ENCODE measurements around the gene VEGFC. TPM values are rescaled to one million over a fixed set of nuclear protein-coding genes. Genes with fewer than 3 reads are reported as not detected.

Gene VEGFC
- total and polyA plus RNA-seq, 9 donors: 3.2 to 19.5 (median 5.4) TPM

- Histone ChIP-seq H3K27me3 (no peaks in the 10 kb centered on the region), H3K36me3 (no peaks in the 10 kb centered on the region), H3K27ac (no peak overlapping the region), H3K9me3 (no peaks in the 10 kb centered on the region), H3K4me1 (ENCODE audit: insufficient read depth) (no peaks in the 10 kb centered on the region), H3K4me3 (no peak overlapping the region)
- 94 to 98% (median 98%) methylated on average over 1 of the region's 1 CpG for WGBS, 3 donors
- intact Hi-C loops (cut with DNase I): no loop called here
- DNase-seq: no peak
- TF ChIP-seq POLR2A (IDR thresholded peaks at IDR 0.05): no peak
Measured at GRCh38 chr4:176775338-176775737, 17.4 kb downstream of the VEGFC start.

GRCh38 chr4:176774852-176775251 is 17.9 kb downstream of the VEGFC start:
- no peaks in the 10 kb centered on the region for H3K27me3 ChIP-seq
- no peak overlapping the region for H3K27ac ChIP-seq
- H3K4me1 ChIP-seq (ENCODE audit: insufficient read depth): no peaks in the 10 kb centered on the region
- WGBS, 3 donors: 68 to 71% (median 69%) methylated on average over 4 of the region's 4 CpGs
- H3K9me3 ChIP-seq: no peaks in the 10 kb centered on the region
- H3K4me3 ChIP-seq: no peak overlapping the region
- intact Hi-C loops (cut with DNase I): no loop called here
- TF ChIP-seq POLR2A (IDR thresholded peaks at IDR 0.05) (no peak), EP300 (IDR thresholded peaks at IDR 0.05) (no peak)
- TF ChIP-seq, protein P1, sequence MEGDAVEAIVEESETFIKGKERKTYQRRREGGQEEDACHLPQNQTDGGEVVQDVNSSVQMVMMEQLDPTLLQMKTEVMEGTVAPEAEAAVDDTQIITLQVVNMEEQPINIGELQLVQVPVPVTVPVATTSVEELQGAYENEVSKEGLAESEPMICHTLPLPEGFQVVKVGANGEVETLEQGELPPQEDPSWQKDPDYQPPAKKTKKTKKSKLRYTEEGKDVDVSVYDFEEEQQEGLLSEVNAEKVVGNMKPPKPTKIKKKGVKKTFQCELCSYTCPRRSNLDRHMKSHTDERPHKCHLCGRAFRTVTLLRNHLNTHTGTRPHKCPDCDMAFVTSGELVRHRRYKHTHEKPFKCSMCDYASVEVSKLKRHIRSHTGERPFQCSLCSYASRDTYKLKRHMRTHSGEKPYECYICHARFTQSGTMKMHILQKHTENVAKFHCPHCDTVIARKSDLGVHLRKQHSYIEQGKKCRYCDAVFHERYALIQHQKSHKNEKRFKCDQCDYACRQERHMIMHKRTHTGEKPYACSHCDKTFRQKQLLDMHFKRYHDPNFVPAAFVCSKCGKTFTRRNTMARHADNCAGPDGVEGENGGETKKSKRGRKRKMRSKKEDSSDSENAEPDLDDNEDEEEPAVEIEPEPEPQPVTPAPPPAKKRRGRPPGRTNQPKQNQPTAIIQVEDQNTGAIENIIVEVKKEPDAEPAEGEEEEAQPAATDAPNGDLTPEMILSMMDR (IDR thresholded peaks at IDR 0.05): no peak
- DNase-seq: no peak
- H3K36me3 ChIP-seq: no peaks in the 10 kb centered on the region

GRCh38 chr4:176769514-176769913 is 23.2 kb downstream of the VEGFC start:
- DNase-seq: no peak
- intact Hi-C loops (cut with DNase I): no loop called here

GRCh38 chr4:176767183-176767582 is 25.5 kb downstream of the VEGFC start:
- no peaks in the 10 kb centered on the region for H3K4me1 ChIP-seq (ENCODE audit: insufficient read depth)
- no peaks in the 10 kb centered on the region for H3K36me3 ChIP-seq
- H3K27ac ChIP-seq: no peak overlapping the region
- no peaks in the 10 kb centered on the region for H3K27me3 ChIP-seq
- intact Hi-C loops (cut with DNase I): no loop called here
- no peak for DNase-seq
- H3K4me3 ChIP-seq: no peak overlapping the region
- H3K9me3 ChIP-seq: no peaks in the 10 kb centered on the region
- TF ChIP-seq, protein P1 (IDR thresholded peaks at IDR 0.05): no peak
- TF ChIP-seq EP300 (IDR thresholded peaks at IDR 0.05) (no peak), POLR2A (IDR thresholded peaks at IDR 0.05) (no peak)
- 94 to 100% (median 100%) methylated on average over 1 of the region's 1 CpG for WGBS, 3 donors

More at GRCh38 chr4:176769514-176769913, 23.2 kb downstream of the VEGFC start:
- Histone ChIP-seq H3K4me1 (ENCODE audit: insufficient read depth) (no peaks in the 10 kb centered on the region), H3K4me3 (no peak overlapping the region), H3K27me3 (no peaks in the 10 kb centered on the region), H3K27ac (no peak overlapping the region), H3K36me3 (no peaks in the 10 kb centered on the region), H3K9me3 (no peaks in the 10 kb centered on the region)
- TF ChIP-seq, protein P1 (IDR thresholded peaks at IDR 0.05): no peak
- TF ChIP-seq POLR2A (IDR thresholded peaks at IDR 0.05) (no peak), EP300 (IDR thresholded peaks at IDR 0.05) (no peak)
- WGBS, 3 donors: 49 to 70% (median 66%) methylated on average over 2 of the region's 2 CpGs

- no peak for DNase-seq
- H3K9me3 ChIP-seq: no peaks in the 10 kb centered on the region
- 85 to 93% (median 87%) methylated on average over 3 of the region's 3 CpGs for WGBS, 3 donors
- TF ChIP-seq EP300 (IDR thresholded peaks at IDR 0.05) (no peak), POLR2A (IDR thresholded peaks at IDR 0.05) (no peak)
- TF ChIP-seq, protein P1 (IDR thresholded peaks at IDR 0.05): no peak
- H3K4me1 ChIP-seq (ENCODE audit: insufficient read depth): peaks cover 2% of the 10 kb centered on the region
- no peak overlapping the region for H3K27ac ChIP-seq
- intact Hi-C loops (cut with DNase I): no loop called here
- H3K36me3 ChIP-seq: no peaks in the 10 kb centered on the region
- H3K4me3 ChIP-seq: no peak overlapping the region
- no peaks in the 10 kb centered on the region for H3K27me3 ChIP-seq
Measured at GRCh38 chr4:176762661-176763308, 29.9 kb downstream of the VEGFC start.

All from ovary (tissue), 9 donors.